PC-3 (cell line): Measurements from ENCODE around the gene SLC8A2. TPM values are rescaled to one million over a fixed set of nuclear protein-coding genes. Genes with fewer than 3 reads are reported as not detected.

ENCODE experiments used
- ATAC-seq: fragments of 200-7000 bp; cut with Tn5 transposase; 2 replicates; pipeline ENCODE4 v1.9.1; 2020; ENCODE audit warnings: mild to moderate bottlenecking, moderate library complexity
- BruUV-seq: library from RNA; stranded (reverse); fragments of 400-500 nt; replicated peaks from 2 replicates; lab custom pipeline; 2021; lab: Mats Ljungman, UMichigan
- CTCF ChIA-PET: fragments of 300-600 bp; sonication (Branson Sonifier 250); formaldehyde crosslinking; loops from one replicate; lab custom pipeline; 2022; ENCODE audit warnings: antibody characterized with exemption; lab: Charles Lee
- POLR2A ChIA-PET: fragments of 300-600 bp; sonication (Branson Sonifier 250); formaldehyde crosslinking; loops from one replicate; lab custom pipeline; 2022; ENCODE audit warnings: antibody characterized with exemption; ENCODE audit not compliant: unreplicated experiment; lab: Charles Lee
- DNase-seq: peaks from one replicate; pipeline ENCODE4 v3.0.0-alpha.2; 2015
- H2AFZ ChIP-seq: fragments of 300-600 bp; sonication (generic); 2 replicates; pipeline ENCODE4 v1.6.0; 2016; ENCODE audit warnings: antibody characterized with exemption, low read length
- H3F3A ChIP-seq: fragments of 300-600 bp; sonication (generic); one replicate; pipeline ENCODE4 v1.6.0; 2017; ENCODE audit warnings: antibody characterized with exemption, low read length, control low read depth, mild to moderate bottlenecking; ENCODE audit not compliant: unreplicated experiment
- H3K27ac ChIP-seq: fragments of 300-600 bp; sonication (generic); 2 replicates; pipeline ENCODE4 v1.5.1; 2016; ENCODE audit warnings: mild to moderate bottlenecking, low read length
- H3K27me3 ChIP-seq: fragments of 300-600 bp; sonication (generic); 2 replicates; pipeline ENCODE4 v1.6.1; 2016; ENCODE audit warnings: low read length, mixed read lengths
- H3K36me3 ChIP-seq: fragments of 300-600 bp; sonication (generic); 2 replicates; pipeline ENCODE4 v1.6.1; 2016; ENCODE audit warnings: low read depth, mixed run types, low read length, mixed read lengths
- H3K4me1 ChIP-seq: fragments of 300-600 bp; sonication (generic); 2 replicates; pipeline ENCODE4 v1.5.1; 2016; ENCODE audit warnings: low read length; ENCODE audit not compliant: insufficient read depth
- H3K4me2 ChIP-seq: fragments of 300-600 bp; sonication (generic); 2 replicates; pipeline ENCODE4 v1.6.0; 2016; ENCODE audit warnings: low read length
- H3K4me3 ChIP-seq: fragments of 300-600 bp; sonication (generic); 2 replicates; pipeline ENCODE4 v1.5.1; 2016; ENCODE audit warnings: mild to moderate bottlenecking, low read length, mixed read lengths
- H3K79me2 ChIP-seq: fragments of 300-600 bp; sonication (generic); 2 replicates; pipeline ENCODE4 v1.6.1; 2017; ENCODE audit warnings: low read length, mixed read lengths
- H3K9ac ChIP-seq: fragments of 300-600 bp; sonication (generic); 2 replicates; pipeline ENCODE4 v1.6.0; 2016; ENCODE audit warnings: mild to moderate bottlenecking, low read length
- H3K9me2 ChIP-seq: fragments of 300-600 bp; sonication (generic); replicated peaks from 2 replicates; pipeline ENCODE4 v1.6.1; 2016; ENCODE audit warnings: mixed run types, low read length, mixed read lengths
- H3K9me3 ChIP-seq: fragments of 300-600 bp; sonication (generic); 2 replicates; pipeline ENCODE4 v1.6.1; 2016; ENCODE audit warnings: low read length, mixed read lengths
- H4K20me1 ChIP-seq: fragments of 300-600 bp; sonication (generic); 2 replicates; pipeline ENCODE4 v1.6.1; 2016; ENCODE audit warnings: low read length, mixed read lengths
- CTCF ChIP-seq: fragments of 300-600 bp; sonication (generic); conservative IDR thresholded peaks from 2 replicates; pipeline ENCODE4 v1.5.1; 2017; ENCODE audit warnings: antibody characterized with exemption, low read depth, mild to moderate bottlenecking, low read length
- EZH2 ChIP-seq: fragments of 300-600 bp; sonication (generic); IDR thresholded peaks from one replicate; pipeline ENCODE4 v1.6.1; 2017; ENCODE audit warnings: antibody characterized with exemption, mild to moderate bottlenecking, low read length; ENCODE audit not compliant: unreplicated experiment
- EZH2phosphoT487 ChIP-seq: fragments of 300-600 bp; sonication (generic); IDR thresholded peaks from 2 replicates; pipeline ENCODE4 v1.6.1; 2018; ENCODE audit warnings: mild to moderate bottlenecking, antibody characterized with exemption, low read length, borderline replicate concordance
- intact Hi-C: fragments of 100-400 bp; cut with micrococcal nuclease; formaldehyde crosslinking; loops from 2 replicates; pipeline ENCODE4 v1.9.0; 2023
- total RNA-seq: library from RNA; depleted of rRNA; stranded (reverse); fragments of >200 nt; gene quantifications from 2 replicates; pipeline ENCODE4 v1.2.3, GENCODE V29; 2014

SLC8A2 gene
- total RNA-seq, 1 experiment from 2014 or later: 0.33 TPM

- H3K9me3 ChIP-seq: no peaks in the 10 kb centered on the region
- H2AFZ ChIP-seq: no peak overlapping the region
- H3K4me1 ChIP-seq: peaks cover 29% of the 10 kb centered on the region
- H3K79me2 ChIP-seq: peaks cover 73% of the 10 kb centered on the region
- H3K4me2 ChIP-seq: no peak overlapping the region
- H3K9ac ChIP-seq: no peak overlapping the region
- intact Hi-C loops: no loop called here
- CTCF ChIA-PET: interaction anchor here (1.3 kb wide), 1 partner anchor 72 kb away, joined by 4 read pairs; no protein-coding TSS in a partner anchor
- no peaks in the 10 kb centered on the region for H3K27me3 ChIP-seq
- H3K27ac ChIP-seq: no peak overlapping the region
- no peaks in the 10 kb centered on the region for H3F3A ChIP-seq
- POLR2A ChIA-PET: no interaction called here
- BruUV-seq: no TSS peak
- DNase-seq (no peak), ATAC-seq (no peak)
- no peaks in the 10 kb centered on the region for H3K9me2 ChIP-seq
- peaks cover 19% of the 10 kb centered on the region; the same call in 1 of the 2 replicates for H4K20me1 ChIP-seq
- H3K36me3 ChIP-seq: no peaks in the 10 kb centered on the region
- TF ChIP-seq EZH2phosphoT487: no peak
- TF ChIP-seq CTCF: no peak
- no peak for TF ChIP-seq EZH2
- H3K4me3 ChIP-seq: no peak overlapping the region
Observed at GRCh38 chr19:47509170-47509847, 37.6 kb upstream of the SLC8A2 start.

DNA sequence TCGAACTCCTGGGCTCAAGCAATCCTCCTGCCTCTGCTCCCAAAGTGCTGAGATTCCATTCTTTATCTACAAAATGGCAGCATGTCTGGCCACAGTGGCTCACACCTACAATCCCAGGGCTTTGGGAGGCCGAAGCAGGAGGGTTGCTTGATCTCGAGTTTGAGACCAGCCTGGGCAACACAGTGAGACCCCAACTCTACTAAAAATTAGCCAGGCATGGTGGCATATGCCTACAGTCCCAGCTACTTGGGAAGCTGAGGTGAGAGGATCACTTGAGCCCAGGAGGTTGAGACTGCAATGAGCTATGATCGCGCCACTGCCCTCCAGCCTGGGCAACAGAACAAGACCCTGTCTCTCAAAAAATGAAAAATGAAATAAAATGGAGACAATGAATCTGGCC, 37.0 kb upstream of the SLC8A2 start:
- H3K79me2 ChIP-seq: peaks cover 67% of the 10 kb centered on the region
- H2AFZ ChIP-seq: no peak overlapping the region
- H4K20me1 ChIP-seq: peaks cover 19% of the 10 kb centered on the region; the same call in 1 of the 2 replicates
- DNase-seq (no peak), ATAC-seq (no peak)
- no peak overlapping the region for H3K4me2 ChIP-seq
- ChIA-PET CTCF (no interaction called here), POLR2A (no interaction called here)
- H3K36me3 ChIP-seq: no peaks in the 10 kb centered on the region
- no peak overlapping the region for H3K9ac ChIP-seq
- peaks cover 29% of the 10 kb centered on the region for H3K4me1 ChIP-seq
- intact Hi-C loops: no loop called here
- H3K27ac ChIP-seq: no peak overlapping the region
- H3K4me3 ChIP-seq: no peak overlapping the region
- no peaks in the 10 kb centered on the region for H3K27me3 ChIP-seq
- no peaks in the 10 kb centered on the region for H3K9me3 ChIP-seq
- BruUV-seq: no TSS peak
- no peak for TF ChIP-seq EZH2phosphoT487
- TF ChIP-seq EZH2: no peak
- no peak for TF ChIP-seq CTCF
- H3F3A ChIP-seq: no peaks in the 10 kb centered on the region
- H3K9me2 ChIP-seq: no peaks in the 10 kb centered on the region

GRCh38 chr19:47507924-47508553, 36.3 kb upstream of the SLC8A2 start:
- no peaks in the 10 kb centered on the region for H3K9me2 ChIP-seq
- no peaks in the 10 kb centered on the region for H3F3A ChIP-seq
- ATAC-seq (no peak), DNase-seq (no peak)
- ChIA-PET CTCF (no interaction called here), POLR2A (no interaction called here)
- H3K9ac ChIP-seq: no peak overlapping the region
- peaks cover 19% of the 10 kb centered on the region; the same call in 1 of the 2 replicates for H4K20me1 ChIP-seq
- BruUV-seq: no TSS peak
- no peak overlapping the region for H3K4me2 ChIP-seq
- H3K4me1 ChIP-seq: peaks cover 24% of the 10 kb centered on the region
- no peaks in the 10 kb centered on the region for H3K27me3 ChIP-seq
- H3K4me3 ChIP-seq: no peak overlapping the region
- H3K36me3 ChIP-seq: no peaks in the 10 kb centered on the region
- intact Hi-C loops: no loop called here
- H3K27ac ChIP-seq: no peak overlapping the region
- peaks cover 60% of the 10 kb centered on the region for H3K79me2 ChIP-seq
- no peak for TF ChIP-seq EZH2
- no peak for TF ChIP-seq EZH2phosphoT487
- TF ChIP-seq CTCF: no peak
- H2AFZ ChIP-seq: no peak overlapping the region
- no peaks in the 10 kb centered on the region for H3K9me3 ChIP-seq
